PC-9 (cell line): ENCODE results near the gene DOCK9.

ENCODE experiments used
- CTCF ChIP-seq: fragments of 200-600 bp; sonication (generic); conservative IDR thresholded peaks from 2 replicates; pipeline ENCODE4 v1.6.1; 2017; ENCODE audit warnings: mixed run types, antibody characterized with exemption, mild to moderate bottlenecking, moderate library complexity
- EZH2 ChIP-seq: fragments of 200-600 bp; sonication (generic); IDR thresholded peaks from 2 replicates; pipeline ENCODE4 v1.8.0; 2017; ENCODE audit warnings: antibody characterized with exemption, low read depth

- TF ChIP-seq EZH2 (no peak), CTCF (no peak)
Observed at GRCh38 chr13:98761126-98761985, 216.5 kb downstream of the DOCK9 start.
